Lung (tissue), 12 donors: ENCODE data around the gene ENOSF1. TPM values are rescaled to one million over a fixed set of nuclear protein-coding genes. Genes with fewer than 3 reads are reported as not detected.
A peak's percentile ranks its signal among the peaks of the same experiment; 100 is the strongest.

Experiments used
- ATAC-seq: fragments of 200-7000 bp; cut with Tn5 transposase; one replicate; pipeline ENCODE4 v1.9.1; 2020; ENCODE audit warnings: moderate number of reproducible peaks; ENCODE audit not compliant: insufficient read depth, low FRiP score
- DNase-seq, 3 donors: peaks; one replicate each; pipeline ENCODE4 v3.0.0-alpha.2; 2013 to 2017
- H3K27ac ChIP-seq, 2 donors: one replicate each; pipeline ENCODE4 v1.5.1; 2013; ENCODE audit warnings: mild to moderate bottlenecking in 2 of 2, moderate library complexity in 2 of 2, control low read depth in 1 of 2, inconsistent platforms in 1 of 2, low read depth in 1 of 2, low read length in 1 of 2
- H3K27me3 ChIP-seq, 3 donors: one replicate each; pipeline ENCODE4 v1.5.1; 2013; ENCODE audit warnings: low read length in 2 of 3; ENCODE audit not compliant: control insufficient read depth in 3 of 3, insufficient read depth in 3 of 3
- H3K36me3 ChIP-seq, 4 donors: one replicate each; pipeline ENCODE4 v1.5.1; 2013; ENCODE audit warnings: low read length in 4 of 4, mild to moderate bottlenecking in 1 of 4, moderate library complexity in 1 of 4; ENCODE audit not compliant: control insufficient read depth in 4 of 4, insufficient read depth in 4 of 4
- H3K4me1 ChIP-seq, 5 donors: one replicate each; pipeline ENCODE4 v1.5.1; 2013; ENCODE audit warnings: low read length in 5 of 5, mild to moderate bottlenecking in 2 of 5, moderate library complexity in 1 of 5; ENCODE audit not compliant: control insufficient read depth in 5 of 5, insufficient read depth in 5 of 5
- H3K4me3 ChIP-seq: one replicate; pipeline ENCODE4 v1.5.1; 2013; ENCODE audit warnings: mild to moderate bottlenecking, control low read depth, moderate library complexity
- H3K9ac ChIP-seq, 2 donors: one replicate each; pipeline ENCODE4 v1.5.1; 2013; ENCODE audit warnings: low read length in 2 of 2, control low read depth in 1 of 2; ENCODE audit not compliant: insufficient read depth in 1 of 2
- H3K9me3 ChIP-seq, 4 donors: one replicate each; pipeline ENCODE4 v1.5.1; 2013; ENCODE audit warnings: low read length in 3 of 4, mild to moderate bottlenecking in 1 of 4, moderate library complexity in 1 of 4; ENCODE audit not compliant: control insufficient read depth in 4 of 4, insufficient read depth in 3 of 4
- WGBS, 2 donors: extraction: QIAGEN DNeasy Blood & Tissue Kit; methylation state at CpG; one replicate each; pipeline ENCODE4 v1.1.7; 2013; 5-methylcytosine and 5-hydroxymethylcytosine counted together
- polyA plus RNA-seq, 2 donors: library from polyadenylated mRNA; stranded (reverse); fragments of 200-250 nt; gene quantifications; one replicate each; pipeline ENCODE4 v1.2.1, GENCODE V29; 2013
- total RNA-seq, 2 donors: library from RNA; depleted of rRNA in 1 of 2; stranded (reverse); fragments of >200 nt in 1 of 2; gene quantifications; one replicate each; pipeline ENCODE4 v1.2.1, GENCODE V29; 2014 to 2021
- TF ChIP-seq, protein P1 (sequence below): IDR thresholded peaks from 2 replicates; pipeline ENCODE4 v1.5.1; 2012; ENCODE audit warnings: mild to moderate bottlenecking; ENCODE audit errors: control extremely low read depth, extremely low read depth
- donor health status: control.
- donor health status: control.
- donor health status: Bipolar disorder and iron deficiency.
- donor health status: healthy.
- donor health status: DM: yes; HTN: yes; CAD: no.

Gene ENOSF1
- total and polyA plus RNA-seq, 4 donors: 26.9 to 122 (median 101) TPM

DNA sequence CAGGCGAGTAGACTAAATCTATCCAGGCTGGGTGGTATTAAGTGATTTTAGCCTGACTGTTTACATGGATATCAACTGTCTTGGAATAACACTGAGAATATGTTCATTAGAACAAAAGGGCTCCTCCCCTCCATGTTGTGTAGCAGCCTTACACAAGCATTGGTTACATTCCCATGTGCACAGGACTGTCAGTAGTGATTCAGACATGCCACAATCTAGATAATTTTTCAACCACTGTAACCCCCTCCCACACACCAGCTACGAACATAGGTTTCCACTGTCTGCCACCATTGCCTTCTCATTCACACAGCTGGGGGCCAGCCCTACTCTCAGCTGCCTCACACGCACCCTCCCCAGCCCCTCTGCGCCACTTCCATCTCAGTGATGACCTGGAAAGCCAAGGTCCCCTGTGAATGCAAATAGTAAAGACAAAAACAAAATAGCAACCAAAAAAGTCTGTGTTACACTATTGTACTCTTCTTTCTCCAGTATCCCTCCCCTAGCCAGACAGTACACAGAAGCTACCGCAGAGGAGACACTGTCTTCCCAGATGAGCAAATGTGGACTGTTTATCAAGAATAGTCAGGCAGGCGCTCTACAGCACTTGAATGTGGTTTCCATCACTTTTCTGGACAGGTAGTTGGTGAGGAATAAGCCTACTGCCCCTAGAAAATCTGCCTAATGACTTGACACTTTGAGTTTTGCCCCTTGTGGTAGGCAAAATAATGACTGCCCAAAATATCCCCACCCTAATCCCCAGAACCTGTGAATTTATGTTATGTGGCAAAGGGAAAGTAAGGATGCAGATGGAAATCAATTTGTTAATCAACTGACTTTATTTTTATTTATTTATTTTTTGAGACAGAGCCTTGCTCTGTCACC lies 82.9 kb downstream of the ENOSF1 start:
- Histone ChIP-seq H3K4me3 (no peak overlapping the region), H3K9ac (no peak overlapping the region), H3K27me3 (no peaks in the 10 kb centered on the region), H3K27ac (no peak overlapping the region), H3K36me3 (no peaks in the 10 kb centered on the region), H3K4me1 (peaks cover 0 to 6% (median 0%) of the 10 kb centered on the region in 5 donors), H3K9me3 (no peaks in the 10 kb centered on the region)
- TF ChIP-seq, protein P1, sequence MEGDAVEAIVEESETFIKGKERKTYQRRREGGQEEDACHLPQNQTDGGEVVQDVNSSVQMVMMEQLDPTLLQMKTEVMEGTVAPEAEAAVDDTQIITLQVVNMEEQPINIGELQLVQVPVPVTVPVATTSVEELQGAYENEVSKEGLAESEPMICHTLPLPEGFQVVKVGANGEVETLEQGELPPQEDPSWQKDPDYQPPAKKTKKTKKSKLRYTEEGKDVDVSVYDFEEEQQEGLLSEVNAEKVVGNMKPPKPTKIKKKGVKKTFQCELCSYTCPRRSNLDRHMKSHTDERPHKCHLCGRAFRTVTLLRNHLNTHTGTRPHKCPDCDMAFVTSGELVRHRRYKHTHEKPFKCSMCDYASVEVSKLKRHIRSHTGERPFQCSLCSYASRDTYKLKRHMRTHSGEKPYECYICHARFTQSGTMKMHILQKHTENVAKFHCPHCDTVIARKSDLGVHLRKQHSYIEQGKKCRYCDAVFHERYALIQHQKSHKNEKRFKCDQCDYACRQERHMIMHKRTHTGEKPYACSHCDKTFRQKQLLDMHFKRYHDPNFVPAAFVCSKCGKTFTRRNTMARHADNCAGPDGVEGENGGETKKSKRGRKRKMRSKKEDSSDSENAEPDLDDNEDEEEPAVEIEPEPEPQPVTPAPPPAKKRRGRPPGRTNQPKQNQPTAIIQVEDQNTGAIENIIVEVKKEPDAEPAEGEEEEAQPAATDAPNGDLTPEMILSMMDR: no peak
- no peak for ATAC-seq
- DNase-seq: no peak
- 89 to 90% methylated on average over 6 of the region's 6 CpGs for WGBS, 2 donors

DNA sequence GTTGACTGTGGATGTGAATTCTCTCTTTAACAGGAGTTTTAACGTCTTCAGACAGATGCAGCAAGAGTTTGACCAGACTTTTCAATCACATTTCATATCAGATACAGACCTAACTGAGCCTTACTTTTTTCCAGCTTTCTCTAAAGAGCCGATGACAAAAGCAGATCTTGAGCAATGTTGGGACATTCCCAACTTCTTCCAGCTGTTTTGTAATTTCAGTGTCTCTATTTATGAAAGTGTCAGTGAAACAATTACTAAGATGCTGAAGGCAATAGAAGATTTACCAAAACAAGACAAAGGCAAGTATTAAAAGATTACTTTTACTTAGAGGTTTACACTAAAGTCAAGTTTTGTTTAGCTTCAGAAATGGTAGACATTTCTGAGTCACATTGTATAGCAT lies 85.2 kb downstream of the ENOSF1 start:
- Histone ChIP-seq H3K27ac (no peak overlapping the region), H3K9me3 (no peaks in the 10 kb centered on the region), H3K36me3 (no peaks in the 10 kb centered on the region), H3K4me1 (peaks cover 0 to 13% (median 4%) of the 10 kb centered on the region in 5 donors), H3K27me3 (no peaks in the 10 kb centered on the region), H3K4me3 (no peak overlapping the region), H3K9ac (no peak overlapping the region)
- 66 to 69% methylated on average over 2 of the region's 2 CpGs for WGBS, 2 donors
- TF ChIP-seq, protein P1: no peak
- DNase-seq: peak in 2 of 3 donors; percentile 76 to 86
- ATAC-seq: no peak

DNA sequence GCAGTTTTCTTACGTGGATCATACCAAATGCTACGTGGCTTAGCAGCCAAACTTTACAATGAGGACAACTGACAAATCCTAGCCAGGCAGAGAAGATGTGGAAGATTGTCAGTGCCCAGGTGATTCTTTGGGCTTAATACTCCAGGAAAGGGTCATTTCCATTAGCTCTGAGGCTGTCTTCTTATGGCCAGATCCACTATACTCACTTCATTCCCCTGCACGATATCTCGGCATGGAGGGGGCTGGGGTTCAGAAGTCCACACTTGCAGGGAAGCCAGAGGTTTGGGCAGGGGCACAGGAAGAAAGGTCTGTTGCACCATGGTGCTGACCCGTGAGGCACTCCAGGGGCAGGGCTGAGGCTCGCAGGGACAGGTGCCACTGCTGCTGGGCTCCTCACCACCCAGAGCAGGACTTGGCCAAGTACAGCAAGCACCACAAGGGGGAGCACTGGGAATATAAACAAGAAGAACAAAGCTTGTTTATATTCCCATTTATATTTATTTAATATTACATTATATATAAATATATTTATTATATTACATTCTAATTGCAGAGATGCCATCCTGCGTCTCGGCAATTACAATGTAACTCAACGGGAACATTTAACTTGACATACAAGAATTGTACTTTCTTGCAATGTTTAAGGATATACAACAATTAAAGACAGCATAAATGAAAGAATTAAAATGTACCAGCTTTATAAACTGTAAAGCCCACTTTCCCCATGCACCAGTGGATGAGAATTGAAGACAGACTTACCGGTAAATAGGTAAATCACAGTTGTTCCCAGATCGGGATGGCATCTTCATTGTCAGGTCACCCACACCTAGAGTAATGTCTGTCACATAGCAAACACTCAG lies 88.4 kb downstream of the ENOSF1 start:
- no peaks in the 10 kb centered on the region for H3K36me3 ChIP-seq
- no peak overlapping the region for H3K9ac ChIP-seq
- no peak overlapping the region for H3K27ac ChIP-seq
- no peaks in the 10 kb centered on the region for H3K27me3 ChIP-seq
- no peak overlapping the region for H3K4me3 ChIP-seq
- H3K9me3 ChIP-seq: no peaks in the 10 kb centered on the region
- 61% methylated on average over 11 of the region's 11 CpGs for WGBS, 2 donors
- H3K4me1 ChIP-seq: peaks cover 0 to 38% (median 7%) of the 10 kb centered on the region in 5 donors
- DNase-seq (peak; percentile 71 to 84 (median 77)), ATAC-seq (peak; percentile 56)
- TF ChIP-seq, protein P1: peak; percentile 39
